Measurements from ENCODE around the gene TWIST2. TPM values are rescaled to one million over a fixed set of nuclear protein-coding genes. Genes with fewer than 3 reads are reported as not detected.

Gene TWIST2
- total RNA-seq, 1 experiment from 2014 or later: 0.22 TPM

- no peaks in the 10 kb centered on the region for H3K79me1 ChIP-seq (ENCODE audit: insufficient read depth, low read depth, low read length, poor library complexity, severe bottlenecking)
- no peak overlapping the region for H2BK12ac ChIP-seq (ENCODE audit: insufficient read length, low read depth, low read length)
- TF ChIP-seq, protein P1, sequence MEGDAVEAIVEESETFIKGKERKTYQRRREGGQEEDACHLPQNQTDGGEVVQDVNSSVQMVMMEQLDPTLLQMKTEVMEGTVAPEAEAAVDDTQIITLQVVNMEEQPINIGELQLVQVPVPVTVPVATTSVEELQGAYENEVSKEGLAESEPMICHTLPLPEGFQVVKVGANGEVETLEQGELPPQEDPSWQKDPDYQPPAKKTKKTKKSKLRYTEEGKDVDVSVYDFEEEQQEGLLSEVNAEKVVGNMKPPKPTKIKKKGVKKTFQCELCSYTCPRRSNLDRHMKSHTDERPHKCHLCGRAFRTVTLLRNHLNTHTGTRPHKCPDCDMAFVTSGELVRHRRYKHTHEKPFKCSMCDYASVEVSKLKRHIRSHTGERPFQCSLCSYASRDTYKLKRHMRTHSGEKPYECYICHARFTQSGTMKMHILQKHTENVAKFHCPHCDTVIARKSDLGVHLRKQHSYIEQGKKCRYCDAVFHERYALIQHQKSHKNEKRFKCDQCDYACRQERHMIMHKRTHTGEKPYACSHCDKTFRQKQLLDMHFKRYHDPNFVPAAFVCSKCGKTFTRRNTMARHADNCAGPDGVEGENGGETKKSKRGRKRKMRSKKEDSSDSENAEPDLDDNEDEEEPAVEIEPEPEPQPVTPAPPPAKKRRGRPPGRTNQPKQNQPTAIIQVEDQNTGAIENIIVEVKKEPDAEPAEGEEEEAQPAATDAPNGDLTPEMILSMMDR (conservative IDR thresholded peaks at IDR 0.05): peak; percentile 59
- H3K23ac ChIP-seq (ENCODE audit: insufficient read length, low read depth, low read length): no peak overlapping the region
- no peaks in the 10 kb centered on the region for H3K27me3 ChIP-seq (ENCODE audit: insufficient read depth, low read length)
- no peak overlapping the region for H4K5ac ChIP-seq (ENCODE audit: insufficient read length, low read depth, low read length)
- H4K91ac ChIP-seq (ENCODE audit: insufficient read length, low read depth, low read length): no peak overlapping the region
- no peak overlapping the region for H4K8ac ChIP-seq (replicated peaks; ENCODE audit: insufficient read length, low read depth, low read length)
- no peak overlapping the region for H3K56ac ChIP-seq (ENCODE audit: insufficient read length, low read depth, low read length)
- no peak overlapping the region for H3K4me2 ChIP-seq (ENCODE audit: insufficient read depth, insufficient read length, low read length)
- H2AK5ac ChIP-seq (ENCODE audit: insufficient read length, low read length): no peak overlapping the region
- DNase-seq: peak; percentile 29
- H3K18ac ChIP-seq (ENCODE audit: insufficient read length, low read depth, low read length): no peak overlapping the region
- peaks cover 19% of the 10 kb centered on the region for H3K27me3 Mint-ChIP-seq (ENCODE audit: low read depth)
- H3K4me1 Mint-ChIP-seq: 0 out of 4 replicates have a peak, but pooled peaks cover 0 to 4% of the 10 kb centered on the region in 2 experiments
- H3K9me3 Mint-ChIP-seq: peaks cover 2 to 3% of the 10 kb centered on the region in 2 experiments; a peak in 3 of 5 replicates
- H3K36me3 Mint-ChIP-seq (ENCODE audit: insufficient read depth in 1 of 3, low read depth in 3 of 3): no peaks in the 10 kb centered on the region
- H3K23me2 ChIP-seq (ENCODE audit: insufficient read length, low read depth, low read length, poor library complexity, severe bottlenecking): no peaks in the 10 kb centered on the region
- no peaks in the 10 kb centered on the region for H3K4me1 ChIP-seq (ENCODE audit: insufficient read depth, low read length)
- H2BK20ac ChIP-seq (ENCODE audit: low read depth, low read length, poor library complexity, severe bottlenecking): no peak overlapping the region
- WGBS (ENCODE audit: extremely low coverage, insufficient read length, low lambda C conversion rate): no CpG with 5 or more reads among the region's 3 CpGs
- no peaks in the 10 kb centered on the region for H3K79me2 ChIP-seq (ENCODE audit: insufficient read depth, low read length)
- H3K4ac ChIP-seq (ENCODE audit: low read depth, low read length): no peak overlapping the region
- H2BK120ac ChIP-seq (ENCODE audit: low read depth, low read length, poor library complexity, severe bottlenecking): no peak overlapping the region
- H3K9me3 ChIP-seq (ENCODE audit: control insufficient read depth, low read depth, low read length): no peaks in the 10 kb centered on the region
- H3T11ph ChIP-seq (ENCODE audit: low read length): no peak overlapping the region
- no peak overlapping the region for H3K27ac ChIP-seq (ENCODE audit: insufficient read length, low read depth, low read length)
- H2BK5ac ChIP-seq (ENCODE audit: insufficient read length, low read length): no peak overlapping the region
- H4K20me1 ChIP-seq (ENCODE audit: control insufficient read depth, insufficient read depth, insufficient read length): no peaks in the 10 kb centered on the region
- no peak overlapping the region for H2AFZ ChIP-seq (ENCODE audit: low read length)
- no peak overlapping the region for H3K9ac ChIP-seq (ENCODE audit: extremely low read depth, insufficient read length, low read length)
- no peak overlapping the region for H3K14ac ChIP-seq (ENCODE audit: insufficient read depth, low read length)
- no peak overlapping the region for H3K4me3 Mint-ChIP-seq
- H2BK15ac ChIP-seq (ENCODE audit: low read depth, low read length): no peak overlapping the region
- no peak overlapping the region for H3K27ac Mint-ChIP-seq
Measured at GRCh38 chr2:238875101-238875470, 27.2 kb downstream of the TWIST2 start.

All from H9 (cell line).